HG02678 (cell line): ENCODE data around the gene TMIGD2.

Experiments
- ATAC-seq: cut with Tn5 transposase; IDR thresholded peaks from one replicate; pipeline ENCODE4 v1.9.1; 2021; ENCODE audit warnings: mild to moderate bottlenecking, moderate library complexity; ENCODE audit not compliant: unreplicated experiment

Gene TMIGD2

GRCh38 chr19:4326837-4327251 is 24.7 kb upstream of the TMIGD2 start:
- no peak for ATAC-seq

GRCh38 chr19:4326215-4326836 is 24.1 kb upstream of the TMIGD2 start:
- no peak for ATAC-seq

- no peak for ATAC-seq
Measured at GRCh38 chr19:4324228-4324627, 22.0 kb upstream of the TMIGD2 start.

- no peak for ATAC-seq
Measured at GRCh38 chr19:4323692-4324091, 21.5 kb upstream of the TMIGD2 start.

GRCh38 chr19:4322942-4323665 is 20.9 kb upstream of the TMIGD2 start:
- ATAC-seq: no peak

- ATAC-seq: no peak
Measured at GRCh38 chr19:4320419-4320818, 18.2 kb upstream of the TMIGD2 start.

GRCh38 chr19:4319067-4319718 is 17.0 kb upstream of the TMIGD2 start:
- ATAC-seq: no peak

GRCh38 chr19:4318460-4318859 is 16.3 kb upstream of the TMIGD2 start:
- no peak for ATAC-seq

- no peak for ATAC-seq
Measured at GRCh38 chr19:4316956-4317355, 14.8 kb upstream of the TMIGD2 start.

- ATAC-seq: no peak
Measured at GRCh38 chr19:4313847-4314490, 11.8 kb upstream of the TMIGD2 start.

GRCh38 chr19:4310247-4311121 is 8.3 kb upstream of the TMIGD2 start:
- no peak for ATAC-seq

- no peak for ATAC-seq
Measured at GRCh38 chr19:4305659-4306058, 3.5 kb upstream of the TMIGD2 start.

- no peak for ATAC-seq
Measured at GRCh38 chr19:4305257-4305612, 3.0 kb upstream of the TMIGD2 start.

- ATAC-seq: no peak
Measured at GRCh38 chr19:4304538-4305256, 2.5 kb upstream of the TMIGD2 start, which contains the start of gene FSD1. TSS of gene FSD1 (plus strand) at chr19:4304598. CDS start at chr19:4304747, 149 bp downstream.

- ATAC-seq: no peak
Measured at GRCh38 chr19:4303819-4304537, 1.8 kb upstream of the TMIGD2 start.

GRCh38 chr19:4301590-4302242 is 473 bp downstream of the TMIGD2 start:
- no peak for ATAC-seq

GRCh38 chr19:4300589-4300988 is 1.6 kb downstream of the TMIGD2 start:
- ATAC-seq: no peak

GRCh38 chr19:4298810-4299550 is 3.2 kb downstream of the TMIGD2 start:
- ATAC-seq: no peak
